ENCODE data around the gene KBTBD7.
"Not testable (repeated sequence)": the region's sequence is repeated elsewhere in the genome, so short reads cannot be mapped to it uniquely, and the experiment has no call there.

KBTBD7 gene

GRCh38 chr13:41200126-41200525, 5.8 kb upstream of the KBTBD7 start:
- DNase-seq (ENCODE audit: low read depth, low spot score): no peak
- H3K4me3 ChIP-seq (ENCODE audit: low read length): no peak overlapping the region

GRCh38 chr13:41199526-41199925, 5.2 kb upstream of the KBTBD7 start:
- DNase-seq (ENCODE audit: low read depth, low spot score): peak; percentile 20
- no peak overlapping the region for H3K4me3 ChIP-seq (ENCODE audit: low read length)

- DNase-seq (ENCODE audit: low read depth, low spot score): no peak
- no peak overlapping the region for H3K4me3 ChIP-seq (ENCODE audit: low read length)
Observed at GRCh38 chr13:41199079-41199478, 4.7 kb upstream of the KBTBD7 start.

GRCh38 chr13:41196620-41197019, 2.3 kb upstream of the KBTBD7 start:
- DNase-seq (ENCODE audit: low read depth, low spot score): peak; percentile 19
- no peak overlapping the region for H3K4me3 ChIP-seq (ENCODE audit: low read length)

- H3K4me3 ChIP-seq (ENCODE audit: low read length): no peak overlapping the region
- no peak for DNase-seq (ENCODE audit: low read depth, low spot score)
Observed at GRCh38 chr13:41196011-41196410, 1.6 kb upstream of the KBTBD7 start.

GRCh38 chr13:41193469-41193868, 900 bp downstream of the KBTBD7 start:
- no peak for DNase-seq (ENCODE audit: low read depth, low spot score)
- H3K4me3 ChIP-seq (ENCODE audit: low read length): peak overlapping the region; percentile 78

- H3K4me3 ChIP-seq (ENCODE audit: low read length): no peak overlapping the region
- no peak for DNase-seq (ENCODE audit: low read depth, low spot score)
Observed at GRCh38 chr13:41188584-41188983, 5.8 kb downstream of the KBTBD7 start.

GRCh38 chr13:41186481-41186880, 7.9 kb downstream of the KBTBD7 start:
- no peak for DNase-seq (ENCODE audit: low read depth, low spot score)
- H3K4me3 ChIP-seq (ENCODE audit: low read length): no peak overlapping the region

GRCh38 chr13:41182231-41182630, 12.1 kb downstream of the KBTBD7 start:
- no peak overlapping the region for H3K4me3 ChIP-seq (ENCODE audit: low read length)
- no peak for DNase-seq (ENCODE audit: low read depth, low spot score)

GRCh38 chr13:41179593-41180250, 14.6 kb downstream of the KBTBD7 start:
- no peak for DNase-seq (ENCODE audit: low read depth, low spot score)
- H3K4me3 ChIP-seq (ENCODE audit: low read length): no peak overlapping the region

GRCh38 chr13:41178040-41178439, 16.3 kb downstream of the KBTBD7 start:
- DNase-seq (ENCODE audit: low read depth, low spot score): no peak

GRCh38 chr13:41177616-41178015, 16.8 kb downstream of the KBTBD7 start:
- H3K4me3 ChIP-seq (ENCODE audit: low read length): no peak overlapping the region
- no peak for DNase-seq (ENCODE audit: low read depth, low spot score)

More at GRCh38 chr13:41178040-41178439, 16.3 kb downstream of the KBTBD7 start:
- H3K4me3 ChIP-seq (ENCODE audit: low read length): no peak overlapping the region

- DNase-seq (ENCODE audit: low read depth, low spot score); H3K4me3 ChIP-seq (ENCODE audit: low read length): not testable (repeated sequence)
Observed at GRCh38 chr13:41175576-41175975, 18.8 kb downstream of the KBTBD7 start.

GRCh38 chr13:41162151-41162550, 32.2 kb downstream of the KBTBD7 start:
- H3K4me3 ChIP-seq (ENCODE audit: low read length): no peak overlapping the region
- DNase-seq (ENCODE audit: low read depth, low spot score): no peak

- no peak overlapping the region for H3K4me3 ChIP-seq (ENCODE audit: low read length)
- peak; percentile 39 for DNase-seq (ENCODE audit: low read depth, low spot score)
Observed at GRCh38 chr13:41159174-41159573, 35.2 kb downstream of the KBTBD7 start.

- no peak overlapping the region for H3K4me3 ChIP-seq (ENCODE audit: low read length)
- no peak for DNase-seq (ENCODE audit: low read depth, low spot score)
Observed at GRCh38 chr13:41157048-41157717, 37.2 kb downstream of the KBTBD7 start.

- H3K4me3 ChIP-seq (ENCODE audit: low read length): no peak overlapping the region
- no peak for DNase-seq (ENCODE audit: low read depth, low spot score)
Observed at GRCh38 chr13:41156620-41157019, 37.7 kb downstream of the KBTBD7 start.

GRCh38 chr13:41154042-41154441, 40.3 kb downstream of the KBTBD7 start:
- no peak overlapping the region for H3K4me3 ChIP-seq (ENCODE audit: low read length)
- DNase-seq (ENCODE audit: low read depth, low spot score): no peak

- no peak for DNase-seq (ENCODE audit: low read depth, low spot score)
- no peak overlapping the region for H3K4me3 ChIP-seq (ENCODE audit: low read length)
Observed at GRCh38 chr13:41152005-41152404, 42.4 kb downstream of the KBTBD7 start.

GRCh38 chr13:41150058-41150457, 44.3 kb downstream of the KBTBD7 start:
- no peak overlapping the region for H3K4me3 ChIP-seq (ENCODE audit: low read length)
- no peak for DNase-seq (ENCODE audit: low read depth, low spot score)

All from Jurkat, Clone E6-1 (cell line).